NCI-H187 (cell line): Measurements from ENCODE around the gene GAGE10.
A peak's percentile ranks its signal among the peaks of the same experiment; 100 is the strongest.

Experiments used
- DNase-seq, 2 experiments: peaks; one replicate each; lab custom pipeline; 2025; lab: John Stamatoyannopoulos, UW

Gene GAGE10, protein sequence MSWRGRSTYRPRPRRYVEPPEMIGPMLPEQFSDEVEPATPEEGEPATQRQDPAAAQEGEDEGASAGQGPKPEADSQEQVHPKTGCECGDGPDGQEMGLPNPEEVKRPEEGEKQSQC

DNA sequence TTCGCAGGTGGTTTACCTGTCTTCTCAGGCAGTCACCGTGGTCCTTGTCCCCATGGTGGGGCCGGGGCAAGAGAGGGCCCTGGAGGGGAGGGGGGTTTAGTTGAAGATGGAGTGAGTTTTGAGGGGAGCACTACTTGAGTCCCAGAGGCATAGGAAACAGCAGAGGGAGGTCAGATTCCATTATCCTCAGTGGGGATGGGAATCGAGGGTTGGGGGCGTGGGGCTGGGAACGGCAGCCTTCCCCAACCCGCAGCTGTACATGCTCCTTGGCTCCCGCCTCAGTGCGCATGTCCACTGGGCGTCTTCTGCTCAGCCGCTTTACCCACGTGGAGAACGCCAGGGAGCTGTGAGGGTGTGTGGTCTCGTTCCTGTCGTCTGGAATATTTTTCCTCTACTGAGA, at the start of gene GAGE10:
GAGE10 (plus strand) TSS at position 301 of the 400 bp plus-strand sequence. CDS start 1,214 bp downstream, outside the sequence.
- no peak for DNase-seq

DNA sequence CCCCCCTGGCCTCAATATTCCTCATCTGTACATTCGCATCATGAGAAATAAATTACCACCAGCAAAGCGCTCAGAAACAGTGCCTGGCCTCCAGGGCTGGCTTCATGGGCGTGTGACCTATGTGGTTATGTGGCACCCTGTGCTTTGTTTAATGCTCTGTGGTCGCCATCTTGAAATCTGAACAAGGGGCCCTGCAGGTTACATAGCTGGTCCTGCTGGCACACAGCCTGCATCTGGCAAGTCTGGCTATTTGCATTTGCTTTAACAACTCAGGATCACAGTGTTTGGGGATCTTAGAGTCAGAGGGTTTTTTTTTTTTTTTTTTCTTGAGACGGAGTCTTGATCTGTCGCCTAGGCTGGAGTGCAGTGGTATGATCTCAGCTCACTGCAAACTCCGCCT, 48.8 kb upstream of the GAGE10 start:
- no peak for DNase-seq

DNA sequence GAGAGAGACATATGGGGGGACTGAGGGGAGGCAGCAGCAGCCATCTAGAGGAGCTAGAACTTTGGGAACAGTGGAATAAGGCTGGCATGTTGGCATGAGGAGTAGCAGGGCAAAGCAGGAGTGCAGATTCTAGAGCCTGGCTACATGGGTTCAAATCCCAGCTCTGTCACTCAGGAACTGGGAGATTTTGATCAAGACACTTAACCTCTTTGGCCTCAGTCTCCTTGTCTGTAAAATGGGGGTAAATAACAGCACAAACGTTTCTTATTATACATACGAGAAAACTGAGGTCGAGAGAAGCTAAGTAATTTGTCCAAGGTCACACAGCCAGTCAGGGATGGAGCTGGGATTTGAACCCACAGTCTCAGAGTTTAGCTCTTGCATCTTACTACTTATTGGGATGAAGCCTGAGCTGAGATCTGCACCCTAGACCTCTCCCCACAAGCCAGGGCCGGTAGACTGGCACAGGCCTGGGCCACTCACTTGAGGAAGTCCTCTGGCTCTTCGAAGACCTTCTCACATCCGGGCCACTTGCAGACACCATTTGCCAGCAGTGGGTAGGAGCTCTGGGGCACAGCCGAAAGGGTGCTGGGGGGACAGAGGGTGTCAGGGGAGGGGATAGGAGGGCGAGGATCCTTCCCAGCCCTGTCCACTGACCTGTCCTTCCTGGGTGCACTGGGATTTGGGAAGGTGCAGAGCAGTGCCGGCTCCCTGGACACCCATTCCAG, 47.0 kb upstream of the GAGE10 start:
- no peak for DNase-seq

DNA sequence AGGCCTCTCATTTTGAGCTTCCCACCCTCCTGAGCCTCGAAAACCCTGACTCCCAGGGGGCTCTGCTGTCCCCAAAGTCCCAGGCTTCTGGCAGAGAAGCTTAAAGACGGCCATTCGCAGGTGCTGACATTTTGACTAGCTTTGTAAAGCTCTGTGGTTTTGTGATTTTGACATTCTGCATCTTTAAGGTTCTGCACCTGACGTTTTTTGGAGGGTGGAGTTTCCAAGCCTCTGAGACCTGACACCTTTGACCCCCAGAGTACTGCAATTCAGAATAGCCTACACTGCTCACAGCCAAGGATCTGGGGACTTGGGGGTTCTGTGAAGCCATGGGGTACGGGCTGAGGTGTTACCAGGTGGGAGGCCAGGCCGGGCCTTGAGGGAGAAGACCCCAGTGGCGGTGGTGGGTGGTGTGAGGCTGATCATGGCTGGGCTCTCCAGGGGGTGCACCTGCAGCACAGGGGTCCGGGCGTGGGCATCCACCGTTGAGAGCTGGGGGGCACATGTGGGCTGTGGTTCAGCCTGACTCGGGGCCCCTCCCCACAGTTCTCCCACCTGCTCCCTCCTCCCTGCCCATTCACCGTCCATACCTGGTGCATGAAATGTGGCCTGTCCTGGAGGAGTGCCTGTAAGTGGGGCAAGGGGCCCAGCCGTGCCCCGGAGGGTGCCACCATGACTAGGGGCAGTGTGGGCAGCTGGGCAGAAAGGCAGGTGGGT, 46.2 kb upstream of the GAGE10 start:
- no peak for DNase-seq

DNA sequence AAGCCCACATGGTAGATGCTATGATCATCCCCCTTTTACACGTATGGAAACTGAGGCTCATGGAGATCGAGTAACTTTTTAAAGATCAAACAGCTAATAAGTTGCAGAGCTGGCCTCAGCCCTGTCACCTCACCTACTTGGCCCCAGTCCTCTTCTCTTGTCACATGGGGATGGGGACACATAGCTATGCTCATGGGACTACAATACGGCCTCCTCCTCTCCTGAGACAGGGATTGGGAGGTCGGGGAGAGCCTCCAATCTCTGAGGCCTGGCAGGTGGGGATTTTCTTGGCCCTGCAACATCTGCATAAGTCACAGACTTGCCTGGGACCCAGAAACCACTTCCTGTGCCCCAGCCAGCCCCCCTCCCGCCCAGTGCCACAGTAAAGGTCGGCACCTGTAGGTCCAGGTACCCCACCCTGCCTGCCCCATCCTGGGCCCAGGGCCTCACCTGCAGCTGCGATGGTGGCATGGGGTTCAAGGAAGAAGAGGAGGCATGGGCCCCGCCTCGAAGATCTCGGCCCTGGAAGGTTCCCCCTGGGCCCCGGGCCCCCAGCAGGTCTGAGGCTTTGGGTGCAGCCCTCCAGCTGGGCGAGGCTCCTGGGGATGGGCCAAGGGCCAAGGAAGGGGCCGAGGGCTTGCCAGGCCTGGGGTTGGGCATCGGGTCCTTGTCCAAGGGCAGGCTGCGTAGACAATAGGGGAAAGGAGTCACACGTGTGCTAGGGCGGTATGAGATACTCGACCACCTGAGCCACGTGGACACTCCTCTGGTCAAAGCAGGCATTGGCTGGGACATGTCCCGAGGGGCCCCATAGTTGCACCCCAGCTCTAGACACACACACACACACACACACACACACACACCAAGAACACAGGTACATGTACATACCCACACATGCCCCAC, 45.3 kb upstream of the GAGE10 start:
- DNase-seq = no peak

DNA sequence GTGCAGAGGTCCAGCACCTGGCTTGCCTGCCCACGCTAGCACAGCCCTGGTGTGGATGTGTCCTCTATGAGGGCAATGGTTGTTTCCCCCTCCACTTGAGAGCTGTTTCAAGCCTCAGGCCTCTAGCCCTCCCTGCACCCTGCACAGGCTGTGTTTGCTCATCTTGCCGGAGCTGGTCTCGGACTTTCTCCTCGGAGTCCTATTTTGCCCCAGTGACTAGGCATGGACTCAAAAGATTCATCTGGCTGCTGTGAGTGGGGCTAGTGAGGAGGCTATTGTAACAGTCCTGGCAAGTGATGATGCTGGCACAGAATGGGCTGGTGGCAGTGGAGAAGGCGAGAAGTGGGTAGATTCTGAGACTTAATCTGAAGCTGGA, 44.7 kb upstream of the GAGE10 start:
- DNase-seq = no peak

DNA sequence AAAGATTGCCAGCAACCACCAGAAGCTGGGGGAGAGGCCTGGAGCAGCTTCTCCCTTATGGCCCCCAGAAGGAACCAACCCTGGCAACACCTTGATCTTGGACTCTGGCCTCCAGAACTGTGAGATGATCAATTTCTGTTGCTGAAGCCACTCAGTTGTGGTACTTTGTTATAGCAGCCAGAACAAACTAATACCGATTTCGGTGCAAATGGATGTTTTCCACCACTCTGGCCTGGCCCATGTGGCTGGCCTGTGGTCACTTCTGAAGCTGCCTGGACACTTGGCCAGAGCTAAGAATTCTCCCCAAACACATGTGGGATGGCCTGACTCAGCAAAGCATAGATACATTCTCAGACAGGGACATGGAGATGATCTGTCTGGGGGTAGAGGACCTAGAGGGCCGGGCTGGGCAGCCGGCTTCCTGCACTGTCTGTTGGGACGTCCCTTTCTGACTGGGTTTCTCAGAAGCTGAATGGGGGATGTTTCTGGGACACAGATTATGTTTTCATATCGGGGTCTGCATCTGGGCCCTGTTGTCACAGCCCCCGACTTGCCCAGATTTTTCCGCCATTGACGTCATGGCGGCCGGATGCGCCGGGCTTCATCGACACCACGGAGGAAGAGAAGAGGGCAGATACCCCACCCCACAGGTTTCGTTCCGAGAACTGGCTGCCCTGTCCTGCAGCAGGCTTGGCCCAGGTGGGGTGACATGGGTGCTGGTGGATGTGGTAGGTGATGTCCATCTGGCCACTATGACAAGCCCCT, 43.0 kb upstream of the GAGE10 start:
- no peak for DNase-seq

DNA sequence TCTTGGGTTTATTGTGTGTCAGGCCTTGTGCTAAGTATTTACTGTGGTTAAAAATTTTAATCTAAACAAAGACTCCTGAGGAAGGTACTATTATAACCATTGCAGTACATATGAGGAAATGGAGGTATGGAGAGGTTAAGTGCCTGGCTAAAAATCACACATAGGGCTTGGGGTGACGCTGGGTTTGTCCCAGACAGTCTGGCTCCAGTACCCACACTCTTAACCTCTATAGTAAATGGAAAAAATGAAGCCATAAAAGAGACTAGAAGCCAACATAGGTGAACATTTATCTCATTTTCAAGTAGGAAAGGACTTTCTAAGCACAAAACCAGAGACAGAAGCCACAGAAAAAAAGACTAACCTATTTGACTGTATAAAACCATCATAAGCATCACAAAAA, 40.8 kb upstream of the GAGE10 start:
- DNase-seq = no peak

DNA sequence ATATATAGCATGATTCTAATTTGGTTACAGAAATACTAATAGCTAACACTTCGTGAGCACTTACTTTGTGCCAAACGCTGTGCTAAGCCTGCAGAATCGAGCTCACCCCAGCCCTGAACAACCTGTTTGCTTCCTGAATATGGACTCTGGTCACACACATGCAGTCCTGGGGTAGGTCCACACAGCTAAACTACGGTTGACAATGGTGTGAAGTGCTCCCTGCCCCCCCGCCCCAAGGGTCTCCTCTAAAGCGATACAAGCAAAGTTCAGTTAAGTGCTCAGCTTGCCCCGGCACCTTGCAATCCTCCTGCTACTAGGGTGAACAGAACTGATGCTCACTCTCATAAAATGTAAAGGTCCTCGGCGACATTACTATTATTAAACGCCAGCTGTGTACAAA, 39.8 kb upstream of the GAGE10 start:
- no peak for DNase-seq

DNA sequence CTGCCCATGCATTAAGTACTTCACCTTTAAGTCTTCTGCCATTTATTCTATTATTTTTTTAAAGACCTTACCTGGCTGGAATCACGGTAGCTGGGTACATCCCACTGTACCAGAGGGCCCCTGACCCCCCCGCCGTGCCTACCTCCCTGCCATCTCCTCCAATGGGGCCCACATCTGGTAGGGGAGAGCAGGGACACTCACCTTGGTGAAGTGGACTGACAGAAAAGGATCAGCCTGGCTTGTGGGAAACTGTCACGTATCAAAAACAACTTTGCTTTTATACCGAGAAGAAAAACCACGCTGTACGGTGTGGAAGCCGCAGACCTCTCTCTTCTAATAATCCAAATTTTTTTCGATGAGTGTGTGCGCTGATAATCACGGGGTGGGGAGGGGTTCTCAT, 39.0 kb upstream of the GAGE10 start, which contains the start of gene FOXP3:
FOXP3 (minus strand) TSS at position 251 of the 400 bp plus-strand sequence. CDS start 6,205 bp downstream, outside the sequence.
- no peak for DNase-seq

DNA sequence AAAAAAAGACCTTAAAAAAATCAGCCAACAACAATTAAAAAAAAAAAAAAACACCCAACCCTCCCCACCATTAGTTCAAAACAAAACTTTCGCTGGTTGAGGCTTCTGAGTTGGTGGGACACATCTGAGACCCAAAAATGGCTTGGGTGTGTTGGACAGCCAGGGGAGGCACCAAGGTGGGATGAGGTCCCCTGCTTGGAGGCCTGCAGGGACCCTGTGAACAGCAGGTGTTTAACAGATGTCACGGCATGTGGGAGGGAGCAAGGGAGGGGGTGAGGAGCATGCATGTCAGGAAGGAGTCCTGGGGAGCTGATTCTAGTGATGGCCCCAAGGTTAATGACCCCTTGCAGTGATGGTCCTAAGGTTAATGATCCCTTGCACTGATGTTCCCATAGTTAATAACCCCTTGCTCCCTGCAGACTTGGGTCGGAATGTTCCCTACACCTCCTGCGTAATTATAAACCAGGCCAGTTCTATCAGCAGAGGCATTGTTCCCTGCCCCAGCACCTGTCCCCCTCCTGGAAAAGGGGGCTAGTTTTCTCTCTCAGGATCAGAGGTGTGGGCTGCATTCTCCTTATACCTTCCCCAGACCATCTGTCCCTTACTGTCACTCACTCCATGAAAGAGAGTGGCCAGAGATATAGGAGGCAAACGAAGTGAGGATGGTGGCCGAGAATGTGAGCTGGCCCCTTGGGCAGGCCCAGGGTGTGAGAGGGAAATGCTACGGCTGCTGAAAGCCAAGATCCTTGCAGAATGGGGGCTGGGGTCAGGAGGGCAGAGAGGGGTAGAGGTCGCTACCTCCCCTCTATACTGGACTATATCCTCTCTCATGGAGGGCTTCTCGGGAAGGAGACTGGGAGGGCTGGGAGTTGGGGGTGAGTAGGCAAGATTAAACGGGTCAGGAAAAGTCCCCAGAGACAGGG, 36.7 kb upstream of the GAGE10 start:
- no peak for DNase-seq

DNA sequence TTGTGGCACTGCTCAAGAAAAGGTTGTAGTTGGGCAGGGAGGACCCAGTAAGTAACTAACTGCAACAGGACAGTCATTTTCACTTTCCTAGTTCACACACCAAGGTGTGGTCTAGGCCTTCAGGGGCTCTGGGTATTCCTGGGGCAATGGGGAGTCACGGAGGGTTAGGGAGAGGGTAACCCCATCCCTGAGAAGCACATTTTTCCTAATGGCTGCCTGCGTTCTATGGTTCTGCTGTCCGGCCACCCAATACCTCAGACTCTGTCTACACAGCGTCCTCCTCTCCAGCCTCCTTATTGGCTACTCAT, 34.8 kb upstream of the GAGE10 start:
- DNase-seq = no peak

DNA sequence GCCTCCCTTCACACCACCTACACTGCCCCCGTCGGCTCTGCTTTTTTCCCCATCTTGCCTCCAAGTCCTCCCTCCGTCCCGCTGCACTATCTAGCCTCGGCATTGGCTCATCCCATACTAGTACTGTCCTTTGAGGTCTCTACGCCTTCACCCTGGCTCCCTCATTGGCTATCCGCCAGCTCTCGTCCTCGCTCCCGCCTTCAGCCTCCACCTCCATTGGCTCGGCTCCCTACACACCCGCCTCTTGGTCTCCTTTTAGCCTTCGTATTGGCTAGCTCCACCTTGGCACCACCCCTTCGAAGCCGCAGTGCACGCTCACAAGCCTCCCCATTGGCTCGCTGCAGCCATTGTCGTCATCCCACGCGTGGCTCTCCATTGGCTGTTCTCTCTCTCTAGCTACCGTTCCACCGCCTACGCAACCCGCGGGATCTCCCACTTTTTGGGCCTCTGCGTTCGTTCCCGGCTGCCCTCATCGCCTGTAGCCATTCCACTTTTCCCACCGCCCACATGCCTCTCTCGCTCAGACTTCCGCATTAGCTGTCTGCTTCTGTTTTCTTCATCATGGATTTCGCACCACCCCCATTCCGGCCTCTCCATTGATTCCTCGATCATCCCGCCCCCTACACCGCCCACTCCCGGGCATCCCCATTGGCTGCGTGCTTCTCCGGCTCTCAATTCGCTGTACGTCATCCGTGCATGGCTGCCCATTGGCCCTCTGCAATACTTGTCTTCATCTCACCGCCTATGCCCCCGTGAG, 34.3 kb upstream of the GAGE10 start:
- peak; percentile 51 to 75 for DNase-seq

DNA sequence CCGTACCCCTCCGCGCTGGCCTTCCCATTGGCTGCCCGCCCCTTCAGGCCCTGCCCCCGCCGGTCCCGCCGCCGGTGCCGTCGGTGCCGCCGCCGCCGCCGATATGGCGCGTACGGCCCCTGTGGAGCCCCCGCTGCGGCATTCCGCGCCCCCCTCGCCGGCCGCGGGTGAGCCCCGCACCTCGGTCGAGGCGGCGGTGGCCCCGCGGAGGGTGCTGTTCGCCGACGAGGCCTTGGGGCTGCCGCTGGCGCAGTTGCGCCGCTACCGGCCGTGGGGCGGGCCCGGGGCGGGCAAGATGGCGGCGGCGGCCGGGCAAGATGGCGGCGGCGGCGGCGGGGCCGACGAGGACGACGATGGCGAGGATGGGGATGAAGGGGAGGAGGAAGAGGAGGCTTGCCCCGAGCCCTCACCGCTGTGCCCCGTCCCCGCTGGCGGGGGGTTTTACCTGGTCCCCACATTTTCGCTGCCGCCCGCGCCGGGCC, 33.6 kb upstream of the GAGE10 start, which contains the start of gene PPP1R3F:
PPP1R3F (plus strand) TSS at position 27 of the 482 bp plus-strand sequence; CDS start at position 104, 77 bp downstream.
- no peak for DNase-seq

DNA sequence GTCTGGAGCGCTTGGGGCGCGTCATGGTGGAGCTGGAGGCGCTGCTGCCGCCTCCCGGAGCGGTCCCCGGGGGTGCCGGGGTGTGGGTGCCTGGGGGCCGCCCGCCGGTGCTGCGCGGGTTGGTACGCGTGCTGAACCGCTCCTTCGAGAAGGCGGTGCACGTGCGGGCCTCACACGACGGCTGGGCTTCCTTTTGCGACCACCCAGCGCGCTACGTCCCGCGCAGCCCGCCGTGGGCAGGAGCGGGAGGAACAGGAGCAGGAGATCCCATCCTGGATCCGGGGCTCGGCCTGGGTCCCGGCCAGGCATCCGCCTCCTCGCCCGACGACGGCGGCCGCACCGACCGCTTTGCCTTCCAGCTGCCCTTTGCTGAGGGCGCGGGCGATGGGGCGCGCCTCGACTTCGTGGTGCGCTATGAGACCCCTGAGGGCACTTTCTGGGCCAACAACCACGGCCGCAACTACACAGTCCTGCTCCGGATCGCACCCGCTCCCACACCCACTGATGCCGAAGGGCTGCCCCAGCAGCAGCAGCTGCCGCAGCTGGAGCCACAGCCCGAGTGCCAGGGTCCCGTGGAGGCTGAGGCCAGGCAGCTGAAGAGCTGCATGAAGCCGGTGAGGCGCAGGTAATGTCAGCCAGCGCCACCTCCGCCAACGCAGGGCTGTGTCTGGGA, 33.1 kb upstream of the GAGE10 start:
- DNase-seq = no peak

DNA sequence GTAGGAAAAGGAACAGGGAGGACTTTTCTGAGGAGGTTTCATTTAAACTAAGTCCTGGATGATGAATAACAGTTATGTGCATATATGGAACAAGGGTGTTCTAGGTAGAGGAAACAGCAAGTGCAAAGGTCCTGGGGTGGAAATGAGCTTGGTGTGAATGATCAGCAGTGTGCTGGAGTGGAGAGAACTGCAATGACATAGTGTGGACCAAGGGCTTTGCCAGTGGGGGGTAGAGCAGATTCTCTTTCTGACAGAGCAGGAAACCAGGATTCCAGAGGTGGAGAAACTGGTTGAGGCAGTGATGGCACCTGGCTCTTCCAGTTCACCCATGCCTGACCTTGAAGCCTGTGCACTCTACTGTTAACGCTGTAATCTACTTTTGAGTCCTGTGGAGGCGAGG, 32.1 kb upstream of the GAGE10 start:
- DNase-seq = no peak

DNA sequence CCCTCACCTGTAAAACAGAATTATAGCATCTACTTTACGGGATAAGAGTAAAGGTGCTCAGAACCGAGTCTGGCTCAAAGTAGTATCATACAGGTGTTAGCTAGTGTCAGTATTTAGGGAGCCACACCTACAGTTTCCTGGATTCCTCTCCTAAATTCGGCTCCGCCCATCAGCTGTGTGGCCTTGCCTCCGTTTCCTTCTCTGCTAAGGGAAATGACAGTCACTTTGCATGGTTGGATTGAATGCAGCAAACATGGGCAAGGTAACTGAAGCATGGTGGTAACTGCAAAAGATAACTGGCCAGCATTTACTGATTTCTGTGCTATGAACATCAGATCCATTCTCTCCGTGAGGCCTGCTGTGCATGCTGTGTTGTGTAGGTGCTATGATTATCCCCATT, 31.0 kb upstream of the GAGE10 start:
- no peak for DNase-seq

DNA sequence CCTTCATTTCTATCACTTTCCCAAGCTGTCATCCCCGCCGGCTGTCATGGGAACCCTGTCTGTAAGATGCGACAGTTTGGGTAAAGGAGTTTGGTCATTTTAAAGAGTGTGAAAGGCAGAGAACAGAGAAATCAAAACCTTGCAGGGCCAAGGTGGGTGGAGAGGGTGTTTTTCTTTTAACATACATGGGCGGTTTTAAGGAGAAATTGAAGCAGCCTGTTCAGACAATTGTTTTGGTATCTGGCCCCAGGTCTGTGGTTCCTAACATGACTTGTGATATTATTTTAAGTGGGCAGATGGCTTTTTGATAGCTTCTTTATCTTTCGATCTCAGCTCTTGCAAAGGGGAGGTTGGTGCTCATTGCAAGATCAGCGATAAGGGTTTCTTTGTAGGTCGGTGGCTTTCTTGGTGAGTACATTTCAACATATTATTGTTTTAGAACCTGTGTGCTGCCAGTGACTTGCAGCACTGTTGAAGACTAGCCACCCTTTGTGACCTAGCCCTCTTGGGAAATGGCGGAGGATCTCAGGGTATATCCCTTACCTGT, 30.2 kb upstream of the GAGE10 start:
- no peak for DNase-seq

DNA sequence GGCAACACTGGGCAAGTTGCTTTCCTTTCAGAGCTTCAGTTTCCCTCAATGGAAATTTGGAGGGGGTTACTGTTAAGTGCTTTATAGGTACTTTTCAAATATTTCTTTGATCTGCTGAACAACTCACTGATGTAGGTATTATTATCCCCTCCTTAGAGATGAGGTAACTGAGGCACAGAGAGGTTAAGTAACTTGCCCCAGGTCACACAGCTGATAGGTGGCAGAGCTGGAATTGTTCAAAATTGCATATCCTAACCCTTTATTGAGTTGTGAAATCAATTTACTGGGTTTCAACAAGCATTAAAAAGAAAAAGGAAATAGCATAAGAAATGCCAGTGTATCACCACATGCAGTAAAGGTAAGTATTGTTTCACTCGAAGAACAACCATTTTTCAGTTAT, 27.2 kb upstream of the GAGE10 start:
- no peak for DNase-seq
